B cell (primary cell): ENCODE data around the gene MTF2. TPM values are rescaled to one million over a fixed set of nuclear protein-coding genes. Genes with fewer than 3 reads are reported as not detected.

Experiments used
- ATAC-seq: fragments of 200-7000 bp; cut with Tn5 transposase; one replicate; pipeline ENCODE4 v1.10.0; 2021; ENCODE audit warnings: low read depth, mild to moderate bottlenecking, moderate number of reproducible peaks, moderate library complexity
- CTCF ChIA-PET: fragments of 350-600 bp; sonication (Branson Sonifier 250); formaldehyde crosslinking; loops from one replicate; lab custom pipeline; 2021; ENCODE audit warnings: antibody characterized with exemption, inconsistent platforms; lab: Charles Lee
- POLR2A ChIA-PET: fragments of 350-600 bp; sonication (Branson Sonifier 250); formaldehyde crosslinking; loops from one replicate; lab custom pipeline; 2021; ENCODE audit warnings: antibody characterized with exemption; lab: Charles Lee
- DNase-seq: peaks from one replicate; pipeline ENCODE4 v3.0.0; 2013
- H2AFZ ChIP-seq: 2 replicates; pipeline ENCODE4 v1.6.1; 2012; ENCODE audit warnings: mild to moderate bottlenecking, low read depth, low read length; ENCODE audit not compliant: insufficient read depth, poor library complexity, severe bottlenecking
- H3K27ac ChIP-seq, 2 donors: 1 replicate in 1 of 2; 2 replicates in 1 of 2; pipeline ENCODE4 v1.5.1; 2012 to 2013; ENCODE audit warnings: low read length in 2 of 2, mild to moderate bottlenecking in 2 of 2, moderate library complexity in 1 of 2
- H3K27me3 ChIP-seq, 4 experiments: fragments of 200-600 bp in 1 of 4; sonication (generic) in 1 of 4; replicated peaks in 1 of 4; 1 replicate in 2 of 4; 2 replicates in 2 of 4; pipeline versions ENCODE4 v1.6.1 to v1.7.0; 2013 to 2016; ENCODE audit warnings: low read length in 3 of 4, mild to moderate bottlenecking in 2 of 4, mixed read lengths in 1 of 4, moderate library complexity in 1 of 4; ENCODE audit not compliant: insufficient read depth in 4 of 4, control insufficient read depth in 3 of 4; ENCODE audit errors: control extremely low read depth in 1 of 4
- H3K36me3 ChIP-seq, 2 experiments: replicated peaks in 1 of 2; 1 replicate in 1 of 2; 2 replicates in 1 of 2; pipeline versions ENCODE4 v1.6.1 to v1.7.1; 2013; ENCODE audit warnings: low read length in 1 of 2; ENCODE audit not compliant: insufficient read depth in 2 of 2, control insufficient read depth in 1 of 2; ENCODE audit errors: control extremely low read depth in 1 of 2, extremely low read depth in 1 of 2
- H3K4me1 ChIP-seq, 2 donors: fragments of 200-600 bp in 1 of 2; sonication (generic) in 1 of 2; 1 replicate in 1 of 2; 2 replicates in 1 of 2; pipeline versions ENCODE4 v1.5.1 to v1.6.1; 2013 to 2017; ENCODE audit warnings: low read length in 2 of 2; ENCODE audit not compliant: control insufficient read depth in 2 of 2, insufficient read depth in 2 of 2
- H3K4me2 ChIP-seq: replicated peaks from 2 replicates; pipeline ENCODE3; 2012; ENCODE audit warnings: mild to moderate bottlenecking, low read depth, low read length; ENCODE audit not compliant: poor library complexity, severe bottlenecking
- H3K4me3 ChIP-seq, 5 experiments: fragments of 200-600 bp in 1 of 5; sonication (generic) in 1 of 5; 1 replicate in 3 of 5; 2 replicates in 2 of 5; pipeline versions ENCODE4 v1.5.1 to v1.7.0; 2011 to 2016; ENCODE audit warnings: low read length in 4 of 5, mild to moderate bottlenecking in 4 of 5, low read depth in 2 of 5, control low read depth in 1 of 5, moderate library complexity in 1 of 5; ENCODE audit not compliant: insufficient read depth in 1 of 5; ENCODE audit errors: control extremely low read depth in 1 of 5, extremely low read depth in 1 of 5
- H3K79me2 ChIP-seq: fragments of 200-600 bp; sonication (generic); one replicate; pipeline ENCODE4 v1.6.0; 2016; ENCODE audit warnings: low read length; ENCODE audit not compliant: control insufficient read depth, insufficient read depth
- H3K9ac ChIP-seq: fragments of 200-600 bp; sonication (generic); 2 replicates; pipeline ENCODE4 v1.6.1; 2017; ENCODE audit warnings: mild to moderate bottlenecking, low read length, moderate library complexity
- H3K9me3 ChIP-seq, 3 donors: one replicate each; pipeline versions ENCODE4 v1.6.1 to v1.7.1; 2013; ENCODE audit warnings: low read length in 2 of 3; ENCODE audit not compliant: control insufficient read depth in 2 of 3, insufficient read depth in 1 of 3; ENCODE audit errors: control extremely low read depth in 1 of 3
- H4K20me1 ChIP-seq: 2 replicates; pipeline ENCODE4 v1.6.0; 2012; ENCODE audit warnings: mild to moderate bottlenecking, low read length; ENCODE audit not compliant: insufficient read depth, control insufficient read depth, poor library complexity, severe bottlenecking
- H3K27ac Mint-ChIP-seq: one replicate; pipeline ENCODE4 v1.8.0; 2021; ENCODE audit warnings: mixed read lengths
- H3K27me3 Mint-ChIP-seq: one replicate; pipeline ENCODE4 v1.8.0; 2021; ENCODE audit warnings: mixed read lengths
- H3K4me1 Mint-ChIP-seq: one replicate; pipeline ENCODE4 v1.8.0; 2021; ENCODE audit warnings: mixed read lengths
- H3K4me3 Mint-ChIP-seq: one replicate; pipeline ENCODE4 v1.8.0; 2021; ENCODE audit warnings: mixed read lengths
- H3K9me3 Mint-ChIP-seq: one replicate; pipeline ENCODE4 v1.8.0; 2022; ENCODE audit warnings: mixed read lengths; ENCODE audit not compliant: insufficient read depth
- EZH2 ChIP-seq: IDR thresholded peaks from 2 replicates; pipeline ENCODE4 v1.6.1; 2012; ENCODE audit warnings: borderline replicate concordance, low read depth, mild to moderate bottlenecking, moderate library complexity, low read length; ENCODE audit not compliant: insufficient read depth, poor library complexity, severe bottlenecking
- WGBS: methylation state at CpG from one replicate; pipeline ENCODE4 v1.1.5; 2013; ENCODE audit warnings: missing lambda C conversion rate; ENCODE audit not compliant: insufficient coverage; 5-methylcytosine and 5-hydroxymethylcytosine counted together
- intact Hi-C: fragments of 100-400 bp; cut with micrococcal nuclease; formaldehyde crosslinking; loops from one replicate; pipeline ENCODE4 v1.10.0; 2022
- polyA plus RNA-seq: library from polyadenylated mRNA; depleted of rRNA; stranded (reverse); fragments of >200 nt; gene quantifications from 2 replicates; pipeline ENCODE4 v1.2.3, GENCODE V29; 2012
- total RNA-seq, 2 donors: library from RNA; stranded (reverse); fragments of 120-200 nt in 1 of 2; gene quantifications; 1 replicate in 1 of 2; 2 replicates in 1 of 2; pipeline versions ENCODE4 v1.2.3 to v1.2.4, GENCODE V29; 2013 to 2022
- TF ChIP-seq, protein P1 (sequence below): fragments of 200-600 bp; IDR thresholded peaks from one replicate; pipeline ENCODE4 v1.8.0; 2022; ENCODE audit warnings: antibody characterized with exemption, mild to moderate bottlenecking

MTF2 gene
- total and polyA plus RNA-seq, 2 donors (not counting 1 experiment from before 2014, with no cell fraction given), result 19.5 to 68.6 TPM

DNA sequence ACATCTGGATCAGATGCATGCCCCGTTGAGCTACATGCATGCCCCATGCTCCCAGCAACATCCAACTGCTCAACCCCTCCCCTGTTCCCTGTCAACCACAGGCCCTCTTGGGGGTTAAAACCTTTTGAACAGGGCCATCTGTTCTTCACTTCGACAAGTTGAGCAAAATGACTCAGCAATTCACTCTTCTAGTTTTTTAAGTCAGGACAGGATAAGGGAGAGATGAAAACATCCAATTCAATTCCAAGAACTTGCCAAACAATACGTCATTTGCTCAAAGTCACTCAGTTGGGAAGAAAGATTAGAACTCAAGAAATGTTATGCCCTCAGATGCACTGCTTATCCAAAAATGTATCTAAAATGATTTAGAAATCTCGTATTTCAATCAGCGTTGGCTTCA lies 46.1 kb upstream of the MTF2 start:
- CTCF ChIA-PET, result interaction anchor here (1.2 to 2.5 kb wide), 4 partner anchors 8 to 39 kb away, joined by 4 to 10 read pairs (median 4); no protein-coding TSS in a partner anchor
- H3K36me3 ChIP-seq, result no peaks in the 10 kb centered on the region
- H3K79me2 ChIP-seq, result no peaks in the 10 kb centered on the region
- POLR2A ChIA-PET, result no interaction called here
- 0% methylated on average over 1 of the region's 5 CpGs for WGBS
- H3K4me1 ChIP-seq, result peaks cover 15 to 16% of the 10 kb centered on the region in 2 donors
- intact Hi-C loops, result no loop called here
- Mint-ChIP-seq H3K4me3 (no peak overlapping the region), H3K9me3 (no peaks in the 10 kb centered on the region), H3K27me3 (no peaks in the 10 kb centered on the region), H3K4me1 (peaks cover 26% of the 10 kb centered on the region), H3K27ac (peak overlapping the region; percentile 55)
- TF ChIP-seq, protein P1, sequence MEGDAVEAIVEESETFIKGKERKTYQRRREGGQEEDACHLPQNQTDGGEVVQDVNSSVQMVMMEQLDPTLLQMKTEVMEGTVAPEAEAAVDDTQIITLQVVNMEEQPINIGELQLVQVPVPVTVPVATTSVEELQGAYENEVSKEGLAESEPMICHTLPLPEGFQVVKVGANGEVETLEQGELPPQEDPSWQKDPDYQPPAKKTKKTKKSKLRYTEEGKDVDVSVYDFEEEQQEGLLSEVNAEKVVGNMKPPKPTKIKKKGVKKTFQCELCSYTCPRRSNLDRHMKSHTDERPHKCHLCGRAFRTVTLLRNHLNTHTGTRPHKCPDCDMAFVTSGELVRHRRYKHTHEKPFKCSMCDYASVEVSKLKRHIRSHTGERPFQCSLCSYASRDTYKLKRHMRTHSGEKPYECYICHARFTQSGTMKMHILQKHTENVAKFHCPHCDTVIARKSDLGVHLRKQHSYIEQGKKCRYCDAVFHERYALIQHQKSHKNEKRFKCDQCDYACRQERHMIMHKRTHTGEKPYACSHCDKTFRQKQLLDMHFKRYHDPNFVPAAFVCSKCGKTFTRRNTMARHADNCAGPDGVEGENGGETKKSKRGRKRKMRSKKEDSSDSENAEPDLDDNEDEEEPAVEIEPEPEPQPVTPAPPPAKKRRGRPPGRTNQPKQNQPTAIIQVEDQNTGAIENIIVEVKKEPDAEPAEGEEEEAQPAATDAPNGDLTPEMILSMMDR, result no peak
- TF ChIP-seq EZH2, result no peak
- H3K4me2 ChIP-seq, result peak overlapping the region; percentile 59
- ATAC-seq (no peak), DNase-seq (no peak)
- H3K9me3 ChIP-seq, result no peaks in the 10 kb centered on the region
- no peaks in the 10 kb centered on the region for H4K20me1 ChIP-seq
- H3K27me3 ChIP-seq, result no peaks in the 10 kb centered on the region
- no peak overlapping the region for H3K9ac ChIP-seq
- no peak overlapping the region for H3K4me3 ChIP-seq
- peak overlapping the region in 1 of 2 donors; percentile 58 for H3K27ac ChIP-seq
- H2AFZ ChIP-seq, result peak overlapping the region; percentile 50

DNA sequence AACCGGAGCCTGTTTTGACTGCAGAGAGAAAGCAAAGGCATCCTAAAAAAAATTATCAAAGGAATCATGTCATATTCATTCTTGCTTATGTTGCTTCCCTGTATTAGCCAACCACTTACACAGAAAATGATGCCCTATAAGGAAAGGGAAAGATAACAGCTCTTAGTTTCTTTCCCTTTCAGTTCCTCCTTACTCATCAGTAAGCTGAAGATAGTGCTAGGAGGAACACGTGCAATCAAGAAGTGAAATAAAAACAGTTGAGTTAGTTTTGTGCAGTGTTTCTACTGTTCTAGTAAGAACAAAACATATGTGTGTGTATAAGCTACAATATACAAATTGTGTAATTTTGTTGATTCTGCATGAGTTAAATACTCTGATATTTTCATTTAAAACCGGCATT lies 45.3 kb upstream of the MTF2 start:
- peaks cover 15 to 16% of the 10 kb centered on the region in 2 donors for H3K4me1 ChIP-seq
- H3K36me3 ChIP-seq, result no peaks in the 10 kb centered on the region
- peak overlapping the region; percentile 59 for H3K4me2 ChIP-seq
- no peaks in the 10 kb centered on the region for H3K9me3 ChIP-seq
- peak overlapping the region in 1 of 5 experiments; percentile 14 for H3K4me3 ChIP-seq
- Mint-ChIP-seq H3K27ac (peak overlapping the region; percentile 60), H3K9me3 (no peaks in the 10 kb centered on the region), H3K4me3 (no peak overlapping the region), H3K4me1 (peaks cover 32% of the 10 kb centered on the region), H3K27me3 (no peaks in the 10 kb centered on the region)
- no peak overlapping the region for H3K9ac ChIP-seq
- H3K27ac ChIP-seq, result peak overlapping the region; percentile 15 to 58
- TF ChIP-seq, protein P1, result no peak
- no peak for TF ChIP-seq EZH2
- ChIA-PET POLR2A (interaction anchor here (0.6 to 1.0 kb wide), 2 partner anchors 9 to 167 kb away, joined by 3 to 6 read pairs; no protein-coding TSS in a partner anchor), CTCF (interaction anchor here (1.2 to 2.5 kb wide), 5 partner anchors 9 to 40 kb away, joined by 4 to 10 read pairs (median 5); no protein-coding TSS in a partner anchor)
- H2AFZ ChIP-seq, result peak overlapping the region; percentile 50
- DNase-seq, result peak; percentile 59
- ATAC-seq, result peak; percentile 94
- WGBS, result 50% methylated on average over 1 of the region's 3 CpGs
- H4K20me1 ChIP-seq, result no peaks in the 10 kb centered on the region
- intact Hi-C loops, result no loop called here
- no peaks in the 10 kb centered on the region for H3K79me2 ChIP-seq
- H3K27me3 ChIP-seq, result no peaks in the 10 kb centered on the region
